GM12801 (cell line): Measurements from ENCODE around the gene RPN1.

Experiments used
- TF ChIP-seq, protein P1 (sequence below): IDR thresholded peaks from one replicate; pipeline ENCODE4 v1.5.1; 2011; ENCODE audit warnings: control low read depth; ENCODE audit not compliant: insufficient read length; ENCODE audit errors: extremely low read depth

The RPN1 gene

DNA sequence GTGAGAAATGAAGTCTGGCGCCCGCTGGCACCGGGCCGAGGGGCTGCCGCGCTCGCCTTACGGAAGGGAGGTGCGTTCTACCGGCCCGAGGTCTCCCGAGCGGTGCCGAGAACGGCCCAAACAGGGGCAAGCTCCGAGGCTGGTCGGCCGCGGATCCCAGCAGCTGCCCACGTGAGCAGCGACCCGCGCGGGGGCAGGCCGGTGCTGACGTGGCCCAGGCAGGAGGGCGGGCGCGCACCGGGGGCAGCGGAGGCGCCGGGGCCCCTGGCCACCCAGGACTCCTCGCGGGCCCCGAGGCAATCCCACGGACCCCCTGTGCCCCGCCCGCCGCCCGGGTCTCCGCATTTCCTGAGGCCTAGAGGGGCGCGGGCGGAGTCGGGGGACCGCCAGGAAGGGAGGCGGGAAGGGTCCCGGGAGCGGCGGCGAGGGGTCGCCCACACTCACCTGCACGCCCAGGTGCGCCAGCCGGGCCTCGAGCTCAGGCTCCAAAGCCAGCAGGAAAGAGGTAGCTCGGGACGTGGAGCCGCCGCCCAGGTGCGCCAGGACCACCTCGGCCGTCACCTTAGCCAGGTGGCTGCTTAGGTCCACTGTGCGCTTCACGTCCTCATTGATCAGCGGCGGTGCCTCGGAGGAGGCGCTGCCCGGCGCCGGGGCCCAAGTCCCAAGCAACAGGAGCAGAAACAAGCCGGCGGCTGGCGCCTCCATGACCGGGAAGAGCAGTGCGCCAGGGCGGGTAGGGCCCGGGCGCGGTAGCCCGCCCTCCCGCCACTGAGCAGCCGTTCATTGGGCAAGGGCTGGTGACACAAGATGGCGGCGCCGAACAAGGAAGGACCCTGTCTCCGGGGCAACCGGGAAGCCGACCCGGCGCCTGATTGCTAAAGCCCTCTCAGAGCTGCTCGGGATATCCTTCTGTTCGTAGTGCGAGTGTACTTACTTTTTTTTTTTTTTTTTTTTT, at the start of gene RPN1:
TSS of gene RPN1 (minus strand) at position 723 of the 955 bp plus-strand sequence. CDS start at position 705, 18 bp downstream.
- TF ChIP-seq, protein P1, sequence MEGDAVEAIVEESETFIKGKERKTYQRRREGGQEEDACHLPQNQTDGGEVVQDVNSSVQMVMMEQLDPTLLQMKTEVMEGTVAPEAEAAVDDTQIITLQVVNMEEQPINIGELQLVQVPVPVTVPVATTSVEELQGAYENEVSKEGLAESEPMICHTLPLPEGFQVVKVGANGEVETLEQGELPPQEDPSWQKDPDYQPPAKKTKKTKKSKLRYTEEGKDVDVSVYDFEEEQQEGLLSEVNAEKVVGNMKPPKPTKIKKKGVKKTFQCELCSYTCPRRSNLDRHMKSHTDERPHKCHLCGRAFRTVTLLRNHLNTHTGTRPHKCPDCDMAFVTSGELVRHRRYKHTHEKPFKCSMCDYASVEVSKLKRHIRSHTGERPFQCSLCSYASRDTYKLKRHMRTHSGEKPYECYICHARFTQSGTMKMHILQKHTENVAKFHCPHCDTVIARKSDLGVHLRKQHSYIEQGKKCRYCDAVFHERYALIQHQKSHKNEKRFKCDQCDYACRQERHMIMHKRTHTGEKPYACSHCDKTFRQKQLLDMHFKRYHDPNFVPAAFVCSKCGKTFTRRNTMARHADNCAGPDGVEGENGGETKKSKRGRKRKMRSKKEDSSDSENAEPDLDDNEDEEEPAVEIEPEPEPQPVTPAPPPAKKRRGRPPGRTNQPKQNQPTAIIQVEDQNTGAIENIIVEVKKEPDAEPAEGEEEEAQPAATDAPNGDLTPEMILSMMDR: no peak

DNA sequence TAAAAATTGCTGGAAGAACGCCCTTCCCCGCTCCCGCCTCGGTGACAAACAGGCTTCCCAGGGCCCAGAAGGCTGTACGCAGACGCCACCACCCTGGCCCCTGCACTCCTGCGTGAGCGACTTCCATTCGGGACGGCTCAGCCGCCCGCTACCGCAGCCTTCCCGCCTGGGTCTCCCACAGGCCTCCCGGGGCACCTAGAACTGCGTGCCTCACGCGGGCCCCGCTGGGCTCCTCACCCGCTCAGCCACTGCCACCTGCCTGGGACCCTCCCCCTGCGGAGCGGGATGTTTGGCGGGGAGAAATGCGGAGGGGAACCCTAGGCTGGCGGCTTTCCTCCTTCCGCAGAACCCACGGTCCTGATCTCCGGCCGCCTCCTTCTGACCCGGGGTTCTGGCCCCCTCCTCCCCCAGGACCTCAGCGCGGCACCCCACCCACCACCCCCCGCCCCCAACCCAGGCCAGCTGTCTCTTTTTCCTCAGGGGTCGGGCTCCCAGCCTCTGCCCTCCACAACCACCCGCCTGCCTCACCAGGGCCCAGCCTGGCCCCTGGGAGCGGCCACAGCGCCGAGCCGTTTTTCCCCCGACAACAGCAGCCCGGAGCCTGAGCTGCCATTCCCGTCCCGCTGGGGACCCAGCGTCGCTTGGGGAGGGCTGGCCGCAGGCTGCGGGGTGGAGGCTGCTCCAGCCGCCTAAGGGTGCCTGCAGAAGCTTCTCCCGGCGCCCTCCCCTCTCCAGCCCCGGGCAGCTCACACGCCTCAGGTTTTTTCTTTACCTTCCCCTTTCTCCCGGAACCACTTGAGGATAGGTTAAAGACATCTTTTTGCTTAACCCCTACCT, 47.8 kb upstream of the RPN1 start:
- TF ChIP-seq, protein P1: no peak

DNA sequence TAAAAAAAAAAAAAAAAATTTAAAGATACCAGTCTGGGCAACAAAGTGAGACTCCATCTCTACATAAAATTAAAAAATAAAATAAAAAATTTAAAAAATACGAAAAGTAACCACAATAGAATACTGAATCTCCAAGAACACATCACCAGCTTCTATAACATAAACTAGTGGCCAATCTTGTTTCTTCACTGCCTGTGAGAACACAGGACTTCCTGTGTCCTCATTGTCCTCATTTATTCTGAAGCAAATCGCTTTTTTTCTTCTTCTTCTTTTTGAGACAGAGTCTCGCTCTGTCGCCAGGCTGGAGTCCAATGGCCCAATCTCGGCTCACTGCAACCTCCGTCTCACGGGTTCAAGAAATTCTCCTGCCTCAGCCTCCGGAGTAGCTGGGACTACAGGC, 46.7 kb upstream of the RPN1 start:
- TF ChIP-seq, protein P1: no peak

DNA sequence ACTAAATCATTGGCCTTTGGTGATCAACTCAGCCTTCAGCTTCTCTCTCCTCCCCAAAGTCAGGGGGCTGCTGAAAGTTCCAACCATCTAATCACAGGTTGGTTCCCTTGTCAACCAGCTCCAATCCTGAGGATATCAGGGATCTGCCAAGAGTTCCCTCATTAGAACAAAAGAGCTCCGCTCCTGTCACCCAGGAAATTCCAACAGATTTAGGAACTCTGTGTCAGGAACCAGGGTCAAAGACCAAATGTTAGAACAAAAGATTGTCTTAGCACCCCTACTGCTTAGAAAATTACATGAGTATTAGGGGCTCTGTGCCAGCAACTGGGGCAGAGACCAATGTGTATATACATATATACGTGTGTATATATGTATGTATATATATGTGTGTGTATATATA, 43.1 kb upstream of the RPN1 start:
- TF ChIP-seq, protein P1: no peak

DNA sequence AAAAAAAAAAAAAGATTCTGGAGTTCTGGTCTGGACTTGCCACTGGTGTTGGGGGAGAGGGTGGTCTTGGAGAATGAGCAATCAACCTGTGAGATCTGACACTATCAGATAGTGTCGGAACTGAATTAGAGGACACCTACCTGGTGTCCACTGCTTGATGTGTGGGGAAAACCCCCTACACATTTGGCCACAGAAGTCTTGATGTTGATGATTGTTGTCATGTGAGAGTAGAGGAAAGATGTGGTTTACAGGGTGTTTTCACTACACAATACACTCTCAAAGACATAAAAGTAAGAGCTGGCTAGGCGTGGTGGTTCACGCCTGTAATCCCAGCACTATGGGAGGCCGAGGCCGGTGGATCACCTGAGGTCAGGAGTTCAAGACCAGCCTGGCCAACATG, 38.4 kb upstream of the RPN1 start:
- TF ChIP-seq, protein P1: no peak

DNA sequence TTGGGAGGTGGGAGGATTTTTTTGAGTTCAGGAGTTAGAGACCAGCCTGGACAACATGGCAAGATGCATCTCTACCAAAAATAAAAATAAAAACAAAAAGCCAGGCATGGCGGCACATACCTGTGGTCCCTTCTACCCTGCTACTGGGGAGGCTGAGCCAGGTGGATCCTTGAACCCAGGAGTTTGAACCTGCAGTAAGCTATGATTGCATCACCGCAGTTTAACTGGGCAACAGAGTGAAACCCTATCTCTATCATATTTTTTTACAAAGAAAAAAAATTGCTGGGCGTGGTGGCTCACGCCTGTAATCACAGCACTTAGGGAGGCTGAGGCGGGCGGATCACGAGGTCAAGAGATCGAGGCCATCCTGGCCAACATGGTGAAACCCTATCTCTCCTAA, 35.8 kb upstream of the RPN1 start:
- TF ChIP-seq, protein P1: no peak
